DOHH2 (cell line): ENCODE measurements around the gene MDFI.

Source experiments
- CTCF ChIP-seq: fragments of 200-600 bp; sonication (generic); IDR thresholded peaks from one replicate; pipeline ENCODE4 v1.5.1; 2014; ENCODE audit warnings: antibody characterized with exemption, mild to moderate bottlenecking, low read depth, low read length; ENCODE audit not compliant: poor library complexity, severe bottlenecking
- EZH2phosphoT487 ChIP-seq: fragments of 200-600 bp; sonication (generic); IDR thresholded peaks from 2 replicates; pipeline ENCODE4 v1.6.1; 2017; ENCODE audit warnings: borderline replicate concordance, mild to moderate bottlenecking, antibody characterized with exemption, low read length, moderate library complexity, mixed read lengths

GRCh38 chr6:41702771-41703494 lies 64.7 kb downstream of the MDFI start:
- TF ChIP-seq CTCF = no peak
- TF ChIP-seq EZH2phosphoT487 = no peak
